GM10248 (cell line): ENCODE results near the gene TNIK.

Experiments
- CTCF ChIA-PET: fragments of 300-600 bp; sonication (Branson Sonifier 250); formaldehyde crosslinking; extraction: SDS; loops from one replicate; lab custom pipeline; 2021; ENCODE audit warnings: antibody characterized with exemption; lab: Yijun Ruan, JAX
- POLR2A ChIA-PET: fragments of 350-650 bp; sonication (Branson Sonifier 250); formaldehyde crosslinking; extraction: SDS; loops from one replicate; lab custom pipeline; 2020; ENCODE audit warnings: antibody characterized with exemption; lab: Yijun Ruan, JAX
- DNase-seq: peaks from one replicate; pipeline ENCODE4 v3.0.0; 2012; ENCODE audit errors: extremely low spot score
- CTCF ChIP-seq: IDR thresholded peaks from 2 replicates; pipeline ENCODE4 v1.5.1; 2012; ENCODE audit warnings: mild to moderate bottlenecking, low read depth; ENCODE audit errors: extremely low read depth, missing control alignments, control extremely low read depth

Gene TNIK

GRCh38 chr3:171054231-171054630, 406.0 kb downstream of the TNIK start:
- ChIA-PET CTCF (interaction anchor here (0.9 to 1.9 kb wide), 2 partner anchors 13 to 719 kb away, joined by 3 to 6 read pairs; no protein-coding TSS in a partner anchor), POLR2A (no interaction called here)
- DNase-seq, result no peak
- TF ChIP-seq CTCF, result no peak

- POLR2A ChIA-PET, result interaction anchor here (0.6 kb wide), 1 partner anchor 931 kb away, joined by 3 read pairs; no protein-coding TSS in a partner anchor
These were observed 410.3 kb downstream of the TNIK start for GRCh38 chr3:171049861-171050444.

GRCh38 chr3:171046760-171047159, 413.4 kb downstream of the TNIK start:
- DNase-seq, result no peak
- no peak for TF ChIP-seq CTCF
- ChIA-PET CTCF (interaction anchor here (6.0 kb wide), 1 partner anchor 518 kb away, joined by 75 read pairs; no protein-coding TSS in a partner anchor), POLR2A (no interaction called here)

More at GRCh38 chr3:171049861-171050444, 410.3 kb downstream of the TNIK start:
- peak; percentile 55 for TF ChIP-seq CTCF
- peak; percentile 54 for DNase-seq
- CTCF ChIA-PET, result interaction anchor here (0.7 to 6.0 kb wide), 18 partner anchors 8 to 784 kb away, joined by 3 to 75 read pairs (median 4); partner anchors contain the start of gene SLC2A2

- no peak for DNase-seq
- ChIA-PET POLR2A (no interaction called here), CTCF (interaction anchor here (2.6 to 3.4 kb wide), 2 partner anchors 521 to 727 kb away, joined by 9 to 10 read pairs; no protein-coding TSS in a partner anchor)
- no peak for TF ChIP-seq CTCF
These were observed 415.1 kb downstream of the TNIK start for GRCh38 chr3:171044835-171045793.

GRCh38 chr3:171044384-171044783, 415.8 kb downstream of the TNIK start:
- DNase-seq, result no peak
- ChIA-PET POLR2A (no interaction called here), CTCF (interaction anchor here (1.0 to 3.4 kb wide), 4 partner anchors 9 to 728 kb away, joined by 3 to 10 read pairs (median 6); partner anchors contain the start of gene SLC2A2)
- TF ChIP-seq CTCF, result no peak

GRCh38 chr3:171039674-171040073, 420.5 kb downstream of the TNIK start:
- CTCF ChIA-PET, result no interaction called here
- no peak for DNase-seq
- POLR2A ChIA-PET, result no interaction called here
- TF ChIP-seq CTCF, result no peak
